ENCODE measurements around the gene SYNGR1.
A peak's percentile ranks its signal among the peaks of the same experiment; 100 is the strongest.

- TF ChIP-seq CTCF (IDR thresholded peaks at IDR 0.05; ENCODE audit: control extremely low read depth in 1 of 3, insufficient read depth in 1 of 3, low read depth in 1 of 3, low read length in 3 of 3) (no peak), JUND (IDR thresholded peaks at IDR 0.05; ENCODE audit: low read length) (no peak), SP4 (IDR thresholded peaks at IDR 0.05; ENCODE audit: low read length) (0 out of 2 replicates have a peak, but pooled peaks have one; percentile 22), POLR2A (IDR thresholded peaks at IDR 0.05; ENCODE audit: control extremely low read depth in 1 of 2, low read depth in 2 of 2, low read length in 2 of 2) (no peak), KDM1A (IDR thresholded peaks at IDR 0.05; ENCODE audit: borderline replicate concordance, low read length) (no peak), TAF1 (IDR thresholded peaks at IDR 0.05; ENCODE audit: low read depth, low read length) (0 out of 2 replicates have a peak, but pooled peaks have one; percentile 20), EP300 (IDR thresholded peaks at IDR 0.05; ENCODE audit: borderline replicate concordance in 1 of 2, low read depth in 2 of 2, low read length in 2 of 2) (no peak), CHD7 (IDR thresholded peaks at IDR 0.05; ENCODE audit: insufficient replicate concordance, low read length) (no peak), SIN3A (conservative IDR thresholded peaks at IDR 0.05 in 1 of 2, IDR thresholded peaks at IDR 0.05 in 1 of 2; ENCODE audit: low read depth in 1 of 2, low read length in 2 of 2) (peak; percentile 41 to 62; a peak in 1 of 4 replicates)
Observed at GRCh38 chr22:39388261-39389011, 38.6 kb downstream of the SYNGR1 start.
